Mesenteric fat pad (tissue), 1 donor: ENCODE data around the gene CDR2. TPM values are rescaled to one million over a fixed set of nuclear protein-coding genes. Genes with fewer than 3 reads are reported as not detected.
A peak's percentile ranks its signal among the peaks of the same experiment; 100 is the strongest.
"Not testable (repeated sequence)": the region's sequence is repeated elsewhere in the genome, so short reads cannot be mapped to it uniquely, and the experiment has no call there.

Experiments used
- DNase-seq: peaks from one replicate; pipeline ENCODE4 v3.0.0-alpha.2; 2020; ENCODE audit warnings: low spot score
- long read RNA-seq: library from polyadenylated mRNA; unstranded; transcript quantifications from one replicate; pipeline ENCODE4 v2.0.0, GENCODE V29; 2020
- total RNA-seq: library from RNA; stranded (reverse); fragmentation: NEBNext Ultra II Directional; extraction: Animal tissue kit (Norgen Biotek cat#: 25700); gene quantifications from one replicate; pipeline ENCODE4 v1.2.1, GENCODE V29; 2021
- donor health status: DM: yes; HTN: yes; CAD: no.

The CDR2 gene
- 24.8 TPM for total RNA-seq
- long read RNA-seq, partial matches to known transcripts: 6 of 39 reads
- long read RNA-seq, other reads (novel, unspliced or antisense): 32 of 39 reads

DNA sequence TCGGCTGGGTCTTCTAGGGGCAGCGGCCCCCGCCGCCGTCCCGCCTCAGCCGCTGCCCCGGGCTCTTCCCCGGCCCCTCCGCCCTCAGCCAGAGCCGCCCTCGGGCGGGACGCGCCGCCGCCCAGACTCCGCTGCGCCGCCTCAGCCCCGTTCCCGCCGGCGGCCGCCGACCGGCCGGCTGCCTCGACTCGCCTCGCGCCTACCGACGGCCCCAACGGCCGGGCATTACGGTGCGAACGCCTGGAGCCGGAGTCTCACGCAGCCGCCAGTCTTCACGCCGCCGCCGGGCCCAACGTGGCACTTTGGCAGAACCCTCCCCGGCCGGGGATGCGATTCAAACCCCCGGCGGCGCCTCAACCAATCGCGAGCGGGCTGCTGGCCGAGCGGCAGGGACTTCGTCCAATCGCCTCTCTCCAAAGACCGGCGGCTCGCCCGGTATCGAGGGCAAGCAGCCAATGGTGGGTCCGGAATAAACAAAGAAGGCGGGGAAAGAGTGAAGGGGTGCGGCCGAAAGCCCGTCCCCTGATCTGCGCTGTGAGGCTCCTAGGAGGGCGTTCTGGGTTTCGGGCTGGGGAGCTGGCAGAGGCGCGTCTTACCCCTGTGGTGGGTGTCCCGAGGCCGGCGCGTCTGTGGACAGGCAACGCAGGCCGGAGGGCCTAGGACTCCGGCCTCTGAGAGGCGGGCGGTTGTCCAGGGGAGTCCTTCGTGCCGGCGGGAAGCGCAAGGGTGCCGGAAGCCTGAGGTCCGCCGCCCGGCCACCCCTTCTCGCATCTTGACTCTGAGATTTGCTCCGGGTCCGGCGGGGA, at the start of gene CDR2:
Gene CDR2 (minus strand): TSS at position 309 of the 806 bp plus-strand sequence. CDS start 310 bp downstream, outside the sequence.
- peak; percentile 99 for DNase-seq

DNA sequence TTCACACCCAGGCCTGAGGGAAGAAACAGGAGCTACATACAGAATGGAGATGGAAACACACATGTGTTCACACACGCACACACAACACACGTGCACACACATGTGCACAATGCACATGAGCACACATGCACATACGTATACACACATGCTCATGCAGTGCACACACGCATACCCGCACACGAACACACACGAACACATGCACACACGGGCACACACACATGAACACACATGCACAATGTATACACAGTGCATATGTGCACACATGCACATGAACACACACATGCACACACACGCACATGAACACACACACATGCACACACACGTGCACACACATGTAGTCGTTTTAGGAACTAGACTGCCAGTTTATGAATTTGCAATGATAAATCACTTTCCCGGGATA, 49.3 kb upstream of the CDR2 start:
- no peak for DNase-seq

DNA sequence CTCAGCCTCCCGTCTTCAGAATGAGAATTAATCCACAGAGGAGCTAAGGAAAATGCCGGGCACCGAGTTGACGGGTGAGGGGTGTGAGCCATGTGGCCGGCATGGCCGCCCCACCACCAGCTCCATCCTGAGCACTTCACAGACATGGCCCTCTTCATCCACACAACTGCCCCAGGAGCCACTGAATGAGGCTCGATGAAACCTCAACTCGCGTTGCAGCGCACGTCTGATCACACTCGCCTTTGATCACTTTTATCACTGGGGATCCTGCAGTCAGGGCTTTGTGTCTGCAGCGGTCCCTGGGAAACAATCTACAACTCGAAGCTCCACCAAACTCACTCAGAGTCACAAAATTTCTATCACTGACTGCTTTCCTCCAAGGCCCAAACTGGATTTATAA, 46.7 kb upstream of the CDR2 start:
- no peak for DNase-seq

DNA sequence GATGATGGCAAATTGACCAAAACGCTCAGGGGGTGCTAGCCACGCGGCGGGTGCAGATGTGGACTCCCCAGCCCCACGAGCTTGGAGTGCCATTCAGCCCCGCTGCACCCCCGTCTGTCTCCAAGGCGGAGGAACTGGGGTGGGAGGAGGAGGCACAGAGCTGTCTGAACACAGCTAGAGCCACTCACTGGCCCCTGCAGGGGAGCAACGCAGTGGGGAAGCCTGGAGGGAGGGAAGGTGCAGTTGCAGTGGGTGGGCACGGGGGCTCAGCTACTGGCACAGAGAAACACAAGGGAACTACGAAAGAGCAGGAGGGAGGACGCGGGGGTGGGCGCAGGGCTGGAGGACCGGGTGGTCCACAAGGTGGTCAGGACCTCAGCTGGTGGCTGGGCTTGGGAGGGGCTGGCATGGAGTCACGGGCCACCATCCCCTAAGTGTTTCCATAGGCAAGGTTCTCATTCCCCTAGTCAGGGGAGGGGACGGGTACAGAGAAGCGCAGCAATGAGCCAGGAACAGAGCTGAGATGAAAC, 46.3 kb upstream of the CDR2 start:
- no peak for DNase-seq

DNA sequence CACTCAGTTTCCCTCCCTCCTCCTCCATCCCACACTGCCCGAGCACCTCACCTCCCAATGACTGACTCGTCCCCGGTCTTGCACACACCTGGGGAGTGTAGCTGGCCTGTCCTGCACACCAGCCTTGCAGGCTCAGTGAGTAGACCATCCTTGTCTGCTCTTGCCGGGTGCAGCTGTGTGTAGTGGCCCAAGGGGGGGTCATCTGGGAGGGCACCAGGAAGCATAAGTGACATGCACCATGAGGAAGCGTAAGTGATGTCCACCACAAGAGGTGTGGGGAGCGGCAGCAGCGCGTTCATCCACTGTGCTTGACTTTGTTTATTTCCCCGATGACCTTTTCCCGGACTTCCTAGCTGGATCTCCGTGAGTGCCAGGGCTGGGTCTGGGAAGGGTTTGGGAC, 45.5 kb upstream of the CDR2 start:
- no peak for DNase-seq

DNA sequence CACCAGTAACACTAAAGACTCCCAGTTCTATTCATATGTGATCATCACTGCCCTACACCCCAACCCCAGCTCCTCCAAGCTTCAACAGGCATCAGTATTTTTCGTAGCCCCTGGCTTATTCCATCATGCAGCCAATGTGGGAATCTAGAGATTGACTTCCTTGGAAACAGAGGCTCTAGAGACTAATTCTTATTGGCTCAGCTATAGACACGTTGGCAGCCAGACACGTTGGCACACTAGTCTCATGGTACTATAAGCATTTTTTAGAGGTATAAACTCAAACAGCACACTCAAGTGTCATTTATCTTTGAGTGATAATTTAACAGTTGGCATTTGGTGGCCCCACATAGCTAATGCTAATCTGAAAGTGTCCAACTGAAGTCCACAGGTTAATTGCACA, 44.4 kb upstream of the CDR2 start:
- DNase-seq: no peak

DNA sequence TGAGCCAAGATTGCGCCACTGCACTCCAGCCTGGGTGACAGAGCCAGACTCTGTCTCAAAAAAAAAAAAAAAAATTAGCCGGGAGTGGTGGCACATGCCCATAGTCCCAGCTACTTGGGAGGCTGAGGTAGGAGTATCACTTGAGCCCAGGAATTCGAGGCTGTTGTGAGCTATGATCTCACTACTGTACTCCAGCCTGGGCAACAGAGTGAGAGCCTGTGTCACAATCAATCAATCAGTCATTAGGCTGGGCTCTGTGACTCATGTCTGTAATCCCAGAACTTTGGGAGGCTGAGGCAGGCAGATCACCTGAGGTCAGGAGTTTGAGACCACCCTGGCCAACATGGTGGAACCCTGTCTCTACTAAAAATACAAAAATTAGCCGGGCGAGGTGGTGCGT, 43.4 kb upstream of the CDR2 start:
- not testable (repeated sequence) for DNase-seq

DNA sequence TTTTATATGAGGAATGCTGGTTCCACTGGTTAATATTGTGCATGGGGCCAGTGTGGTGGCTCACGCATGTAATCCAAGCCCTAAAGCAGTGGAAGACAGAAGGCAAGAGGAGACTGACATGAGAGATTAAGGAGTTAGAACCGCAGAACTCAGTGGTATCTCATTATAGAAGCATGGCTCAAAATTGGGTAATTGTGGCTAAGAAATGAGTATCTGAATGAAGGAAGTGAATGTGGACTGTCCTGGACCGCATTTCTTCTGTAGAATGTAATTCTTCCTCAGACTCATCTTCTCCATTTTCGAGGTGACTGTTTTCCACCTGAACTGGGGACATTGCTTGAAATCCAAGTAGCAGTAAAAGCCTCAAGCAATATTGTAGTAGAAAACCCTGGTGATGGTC, 42.6 kb upstream of the CDR2 start:
- no peak for DNase-seq

DNA sequence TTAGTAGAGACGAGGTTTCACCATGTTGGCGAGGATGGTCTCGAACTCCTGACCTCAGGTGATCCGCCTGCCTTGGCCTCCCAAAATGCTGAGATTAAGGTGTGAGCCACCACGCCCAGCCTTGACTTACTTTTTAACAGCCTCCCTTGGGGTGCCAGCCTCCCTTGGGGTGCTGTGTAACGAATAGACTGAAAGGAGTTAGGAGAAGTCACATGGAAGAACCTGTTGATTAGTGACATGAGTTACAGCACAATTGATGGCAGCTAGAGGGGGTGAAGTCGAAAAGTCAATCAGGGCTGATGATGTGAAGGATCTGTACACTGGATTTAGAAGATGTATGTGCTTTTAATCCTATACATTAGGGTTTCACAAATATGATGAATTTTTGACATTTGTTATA, 39.4 kb upstream of the CDR2 start:
- DNase-seq: no peak

DNA sequence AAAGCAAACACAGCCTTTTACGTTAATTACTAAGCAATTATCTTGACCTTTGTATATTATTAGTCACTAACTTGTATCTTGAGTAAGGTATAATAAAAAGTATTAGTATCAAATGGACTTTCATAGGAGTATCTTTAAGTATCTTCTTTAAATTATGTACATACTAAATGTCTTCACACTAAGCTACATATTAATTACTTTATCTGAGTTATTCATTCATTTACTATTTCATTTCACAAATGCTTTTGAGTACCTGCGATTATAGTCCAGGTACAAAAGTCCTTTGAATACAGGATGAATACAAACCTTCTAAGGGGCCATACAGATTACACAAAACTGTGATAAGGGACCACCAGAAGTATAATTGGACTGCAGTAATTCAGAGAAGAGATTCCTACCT, 33.1 kb upstream of the CDR2 start:
- no peak for DNase-seq

DNA sequence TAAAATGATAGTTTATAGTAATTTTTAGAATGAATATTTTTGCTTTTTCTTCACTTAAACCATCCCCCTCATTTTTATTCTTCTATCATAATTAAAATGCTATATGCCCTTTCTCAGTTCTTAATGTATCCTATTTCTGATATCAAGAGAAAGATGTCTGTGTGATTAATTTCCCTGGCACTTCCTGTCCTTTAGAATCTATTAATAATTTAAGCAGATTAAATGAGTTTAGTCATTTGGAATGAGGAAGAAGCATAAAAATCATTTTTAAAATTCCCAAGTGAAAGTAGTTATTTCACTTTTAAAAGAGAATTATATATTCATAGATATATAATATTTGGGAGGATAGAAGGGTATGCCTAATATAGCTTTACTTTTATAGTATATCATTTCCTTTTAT, 27.8 kb upstream of the CDR2 start:
- no peak for DNase-seq

DNA sequence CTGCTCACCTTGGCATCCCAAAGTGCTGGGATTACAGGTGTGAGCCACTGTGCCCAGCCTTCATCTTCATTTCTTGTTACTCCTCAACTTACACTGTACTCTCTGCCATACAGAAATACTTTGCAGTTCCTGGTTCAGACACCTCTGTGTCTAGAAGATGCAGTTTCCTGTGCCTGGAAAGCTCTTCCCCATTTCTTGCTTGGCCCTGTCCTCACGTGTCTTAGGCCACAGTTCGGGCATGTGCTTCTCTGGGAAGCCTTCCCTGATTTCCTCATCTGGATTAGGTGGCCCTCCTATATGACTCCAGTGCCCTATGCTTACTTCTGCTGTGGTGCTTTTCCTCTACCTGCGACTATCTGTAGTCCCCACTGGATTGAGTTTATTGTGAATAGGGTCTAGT, 26.5 kb upstream of the CDR2 start:
- DNase-seq: no peak

DNA sequence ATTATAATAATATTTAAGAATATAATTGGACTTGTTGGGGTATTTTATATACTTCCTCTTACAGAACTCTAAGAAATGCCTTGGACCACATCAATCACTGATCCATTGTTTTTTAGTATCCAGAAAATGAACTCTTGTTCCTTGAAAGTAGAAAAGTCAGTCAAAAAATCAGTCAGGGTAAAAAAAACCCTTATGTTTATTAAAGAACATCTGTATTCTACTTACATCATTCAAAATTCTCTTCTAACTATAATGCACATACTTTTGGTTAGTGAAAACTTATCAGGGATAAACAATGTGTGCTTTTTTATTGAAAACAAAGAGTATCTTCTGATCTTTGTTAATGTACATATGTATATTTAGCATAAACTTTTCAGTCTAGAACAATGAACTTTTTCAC, 23.5 kb upstream of the CDR2 start:
- no peak for DNase-seq

DNA sequence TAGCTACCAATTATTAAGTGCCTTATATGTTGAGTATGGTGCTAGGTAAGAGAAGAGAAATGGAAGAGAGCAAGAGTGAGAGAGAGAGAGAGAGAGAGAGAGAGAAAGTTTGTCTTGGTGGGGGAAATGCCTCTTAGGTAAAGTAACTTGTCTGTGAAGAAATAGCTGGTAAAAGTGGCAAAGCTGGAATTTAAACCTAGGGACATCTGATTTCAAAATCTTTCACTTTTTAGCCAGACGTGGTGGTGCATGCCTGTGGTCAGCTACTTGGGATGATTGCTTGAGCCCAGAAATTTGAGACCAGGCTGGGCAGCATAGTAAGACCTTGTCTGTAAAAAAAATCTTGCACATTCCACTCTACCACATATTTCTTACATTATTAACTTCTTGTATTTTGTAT, 23.0 kb upstream of the CDR2 start:
- DNase-seq: no peak

DNA sequence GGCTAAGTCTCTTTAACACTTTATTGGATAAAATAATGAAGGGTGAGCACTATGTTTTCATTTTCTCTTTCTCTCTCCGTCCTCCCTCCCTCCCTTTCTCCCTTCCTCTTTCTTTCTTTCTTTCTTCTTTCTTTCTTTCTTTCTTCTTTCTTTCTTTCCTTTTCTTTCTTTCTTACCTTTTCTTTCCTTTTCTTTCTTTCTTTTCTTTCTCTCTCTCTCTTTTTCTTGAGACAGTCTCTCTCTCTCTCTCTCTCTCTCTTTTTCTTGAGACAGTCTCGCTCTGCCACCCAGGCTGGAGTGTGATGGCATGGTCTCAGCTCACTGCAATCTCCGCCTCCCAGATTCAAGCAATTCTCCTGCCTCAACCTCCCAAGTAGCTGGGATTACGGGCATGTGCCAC, 21.5 kb upstream of the CDR2 start:
- DNase-seq: no peak

DNA sequence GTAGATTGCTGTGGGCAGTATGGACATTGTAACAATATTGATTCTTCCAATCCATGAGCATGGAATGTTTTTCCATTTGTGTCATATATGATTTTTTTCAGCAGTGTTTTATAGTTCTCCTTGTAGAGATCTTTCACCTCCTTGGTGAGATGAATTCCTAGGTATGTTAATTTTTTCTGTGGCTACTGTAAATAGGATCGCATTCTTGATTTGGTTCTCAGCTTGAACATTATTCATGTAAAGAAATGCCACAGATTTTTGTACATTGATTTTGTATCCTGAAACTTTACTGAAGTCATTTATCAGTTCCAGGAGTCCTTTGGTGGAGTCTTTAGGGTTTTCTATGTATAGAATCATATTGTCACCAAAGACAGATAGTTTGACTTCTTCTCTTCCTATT, 19.7 kb upstream of the CDR2 start:
- DNase-seq: no peak

DNA sequence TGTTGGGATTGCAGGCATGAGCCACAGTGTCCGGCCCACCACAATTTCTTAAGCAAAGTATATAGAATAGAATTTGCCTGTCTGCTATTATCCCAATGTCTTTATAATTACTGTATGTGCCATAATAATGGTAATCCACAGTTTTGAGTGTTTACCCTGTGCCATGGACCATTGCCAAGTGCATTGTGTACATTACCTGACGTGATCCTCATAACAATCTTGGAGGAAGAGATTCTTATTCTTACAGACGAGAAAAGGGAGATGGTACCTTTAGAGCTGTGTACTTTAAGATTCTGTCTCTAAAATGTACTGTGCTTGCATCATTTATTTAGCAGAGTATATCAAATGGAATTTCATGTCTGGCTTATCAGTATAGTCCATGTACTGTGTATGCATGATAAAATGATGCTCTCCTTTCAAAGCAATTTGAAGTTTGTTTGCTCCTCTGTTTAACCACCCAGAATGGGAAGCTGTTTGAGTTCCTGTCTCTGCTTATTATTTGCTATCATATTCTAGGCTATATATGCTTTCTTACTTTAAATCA, 13.8 kb upstream of the CDR2 start:
- DNase-seq: no peak

DNA sequence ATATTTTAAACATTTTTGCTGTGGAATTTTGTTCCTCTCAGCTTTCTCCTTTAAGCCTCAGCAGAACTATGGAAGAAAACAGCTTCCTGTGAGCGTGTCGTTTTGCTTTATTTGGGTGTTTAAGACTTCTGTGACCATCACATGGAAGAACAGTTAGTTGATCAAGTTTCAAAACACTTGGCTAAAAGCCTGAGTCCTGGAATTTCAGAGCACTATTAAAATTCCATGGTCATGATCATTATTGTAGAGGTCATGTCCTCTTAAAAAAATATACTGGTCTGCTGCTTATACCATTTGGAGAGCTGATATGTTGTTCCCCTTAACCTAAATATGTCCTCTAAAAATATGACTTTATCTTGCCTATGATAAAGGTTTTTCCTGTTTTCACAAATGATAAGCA, 12.6 kb upstream of the CDR2 start:
- DNase-seq: no peak

DNA sequence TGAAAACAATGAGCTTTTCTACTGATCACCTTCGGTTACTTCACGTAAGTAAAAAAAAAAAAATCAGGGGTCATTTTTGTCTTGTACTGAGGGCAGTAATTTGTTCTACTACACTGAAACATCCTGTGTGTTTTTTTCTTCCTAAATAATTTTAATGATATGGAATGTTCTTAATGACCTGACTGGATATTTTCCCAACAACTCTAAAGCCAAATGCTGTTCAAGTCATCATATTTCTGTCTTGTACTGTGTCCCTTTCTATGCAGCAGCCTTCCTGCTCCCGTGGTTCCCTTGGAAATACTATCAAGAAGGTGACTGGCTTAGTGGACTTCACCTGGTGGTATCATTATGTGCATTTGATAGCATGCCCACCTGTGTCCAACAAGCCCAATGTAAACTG, 10.8 kb upstream of the CDR2 start:
- no peak for DNase-seq

DNA sequence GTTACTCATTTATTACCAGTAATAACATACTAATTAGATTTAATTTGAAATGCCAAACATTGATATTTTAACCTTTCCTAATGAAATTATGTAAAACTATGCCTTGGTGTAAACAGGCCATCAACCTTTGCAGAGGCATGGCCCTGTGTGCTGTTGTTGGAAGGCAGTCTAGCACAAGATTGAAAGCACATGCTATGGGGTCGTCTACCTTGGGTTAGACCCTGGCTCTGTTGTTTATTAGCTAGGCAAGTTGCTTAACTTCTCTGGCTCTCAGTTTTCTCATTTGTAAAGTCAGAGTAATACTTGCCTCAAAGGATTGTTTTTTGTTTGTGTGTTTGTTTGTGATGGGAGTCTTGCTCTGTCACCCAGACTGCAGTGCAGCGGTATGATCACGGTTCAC, 9.4 kb upstream of the CDR2 start:
- DNase-seq: no peak

DNA sequence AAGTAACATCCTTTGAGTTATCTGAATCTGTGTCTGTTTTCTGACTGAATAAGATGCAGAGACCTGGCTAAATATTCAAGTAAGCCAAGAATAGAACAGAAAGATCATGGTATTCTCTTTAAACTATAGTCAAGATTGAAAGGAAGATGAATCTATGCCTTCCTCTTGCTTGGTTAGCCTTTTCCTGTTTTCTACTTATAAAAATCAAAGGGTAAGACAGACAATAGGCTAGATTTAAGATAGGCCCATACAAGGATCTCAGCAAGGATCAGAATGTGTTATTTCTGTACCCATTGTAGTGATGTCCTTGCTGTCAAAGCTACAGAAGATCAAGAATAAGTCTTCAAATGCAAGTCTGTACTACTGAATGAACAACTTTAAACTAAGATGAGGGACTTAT, 7.0 kb upstream of the CDR2 start:
- no peak for DNase-seq

DNA sequence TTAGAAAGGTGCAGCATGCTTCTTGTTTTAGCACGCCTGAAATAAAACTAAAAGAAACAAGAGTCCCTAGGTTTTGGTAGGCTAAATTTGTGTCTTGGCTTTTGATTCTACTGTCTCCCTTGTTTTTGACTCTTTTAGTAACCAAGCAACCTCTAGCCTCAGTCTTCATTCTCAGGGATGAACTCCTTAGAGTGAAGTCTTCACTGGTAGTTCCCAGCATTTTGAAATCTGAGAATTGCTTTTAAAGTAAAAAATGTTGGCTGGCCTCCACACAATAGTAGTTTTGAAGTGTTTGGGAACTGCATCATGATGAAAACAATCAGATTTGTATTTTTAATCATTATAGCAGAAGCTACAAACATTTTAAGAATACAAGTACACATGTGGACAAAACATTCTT, 6.1 kb upstream of the CDR2 start:
- DNase-seq: no peak

DNA sequence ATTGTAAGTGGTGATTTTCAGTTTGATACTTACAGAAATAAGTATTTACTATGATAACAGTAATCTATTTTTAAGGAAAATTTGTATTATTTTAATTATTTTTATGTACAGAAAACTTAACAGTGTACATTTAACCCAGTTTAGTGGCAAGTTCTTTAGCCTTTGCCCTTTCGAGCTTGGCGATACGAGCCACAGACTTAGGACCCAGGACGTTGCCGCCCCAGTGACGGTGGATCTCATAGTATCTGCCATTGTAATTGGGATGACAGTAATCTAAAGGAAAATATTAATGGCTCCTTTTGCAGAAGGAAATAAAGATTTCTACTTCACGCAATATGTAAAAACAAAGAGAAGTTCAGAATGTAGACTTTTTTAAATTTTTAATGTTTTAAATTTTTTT, 5.2 kb upstream of the CDR2 start:
- DNase-seq: no peak
